Uterus (tissue), 2 donors: Measurements from ENCODE around the gene STX18.

Experiments used
- POLR2A ChIP-seq, 2 donors: fragments of 450-650 bp; IDR thresholded peaks; one replicate each; pipeline ENCODE4 v1.6.1; 2016; ENCODE audit warnings: antibody characterized with exemption in 2 of 2, mild to moderate bottlenecking in 1 of 2, moderate library complexity in 1 of 2
- TF ChIP-seq, protein P1 (sequence below), 4 experiments: fragments of 200-600 bp in 2 of 4; fragments of 450-650 bp in 2 of 4; sonication (generic) in 2 of 4; IDR thresholded peaks; one replicate each; pipeline ENCODE4 v1.5.1; 2016 to 2019; ENCODE audit warnings: antibody characterized with exemption in 4 of 4, mild to moderate bottlenecking in 2 of 4, moderate library complexity in 1 of 4

DNA sequence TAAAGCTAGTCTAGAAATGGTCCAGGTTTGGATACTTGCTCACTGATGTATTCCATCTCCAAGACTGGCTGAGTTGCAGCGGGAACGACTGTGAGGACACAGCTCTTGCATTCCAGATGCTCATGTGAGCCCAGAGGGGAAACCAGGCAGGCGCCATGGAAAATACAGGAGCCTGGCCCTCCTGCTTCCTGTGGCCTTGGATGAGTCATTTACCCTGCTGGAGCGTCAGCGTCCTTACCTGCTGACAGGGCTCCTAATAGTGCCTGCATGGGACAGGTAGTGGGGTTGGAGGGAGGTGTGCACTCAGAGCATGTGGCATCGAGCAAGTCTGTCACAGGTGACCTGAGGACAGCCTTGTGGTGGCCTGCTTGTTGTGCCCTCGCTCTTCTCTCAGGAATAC lies 85.5 kb downstream of the STX18 start:
- TF ChIP-seq, protein P1, sequence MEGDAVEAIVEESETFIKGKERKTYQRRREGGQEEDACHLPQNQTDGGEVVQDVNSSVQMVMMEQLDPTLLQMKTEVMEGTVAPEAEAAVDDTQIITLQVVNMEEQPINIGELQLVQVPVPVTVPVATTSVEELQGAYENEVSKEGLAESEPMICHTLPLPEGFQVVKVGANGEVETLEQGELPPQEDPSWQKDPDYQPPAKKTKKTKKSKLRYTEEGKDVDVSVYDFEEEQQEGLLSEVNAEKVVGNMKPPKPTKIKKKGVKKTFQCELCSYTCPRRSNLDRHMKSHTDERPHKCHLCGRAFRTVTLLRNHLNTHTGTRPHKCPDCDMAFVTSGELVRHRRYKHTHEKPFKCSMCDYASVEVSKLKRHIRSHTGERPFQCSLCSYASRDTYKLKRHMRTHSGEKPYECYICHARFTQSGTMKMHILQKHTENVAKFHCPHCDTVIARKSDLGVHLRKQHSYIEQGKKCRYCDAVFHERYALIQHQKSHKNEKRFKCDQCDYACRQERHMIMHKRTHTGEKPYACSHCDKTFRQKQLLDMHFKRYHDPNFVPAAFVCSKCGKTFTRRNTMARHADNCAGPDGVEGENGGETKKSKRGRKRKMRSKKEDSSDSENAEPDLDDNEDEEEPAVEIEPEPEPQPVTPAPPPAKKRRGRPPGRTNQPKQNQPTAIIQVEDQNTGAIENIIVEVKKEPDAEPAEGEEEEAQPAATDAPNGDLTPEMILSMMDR (IDR thresholded peaks at IDR 0.05), result no peak
- TF ChIP-seq POLR2A (IDR thresholded peaks at IDR 0.05), result no peak
